C4-2B (cell line): ENCODE measurements around the gene GABPB1.
"Not testable (repeated sequence)": the region's sequence is repeated elsewhere in the genome, so short reads cannot be mapped to it uniquely, and the experiment has no call there.

ENCODE experiments used
- CTCF ChIP-seq: fragments of 450-650 bp; conservative IDR thresholded peaks from 2 replicates; pipeline ENCODE4 v1.5.1; 2017; ENCODE audit warnings: mild to moderate bottlenecking
- ZFX ChIP-seq: fragments of 450-650 bp; IDR thresholded peaks from 2 replicates; pipeline ENCODE4 v1.6.1; 2017

DNA sequence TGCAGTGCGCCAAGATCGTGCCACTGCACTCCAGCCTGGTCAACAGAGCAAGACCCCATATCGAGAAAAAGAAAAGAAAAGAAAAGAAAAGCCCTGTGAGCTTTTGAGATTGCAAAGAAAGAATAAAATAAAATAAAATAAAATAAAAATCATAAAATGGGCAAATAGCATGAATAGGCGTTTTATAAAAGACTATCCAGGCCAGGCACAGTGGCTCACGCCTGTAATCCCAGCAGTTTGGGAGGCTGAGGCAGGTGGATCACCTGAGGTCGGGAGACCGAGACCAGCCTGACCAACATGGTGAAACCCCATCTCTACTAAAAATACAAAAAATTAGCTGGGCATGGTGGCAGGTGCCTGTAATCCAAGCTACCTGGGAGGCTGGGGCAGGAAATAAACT lies 24.4 kb upstream of the GABPB1 start:
- not testable (repeated sequence) for TF ChIP-seq CTCF, ZFX
